HG02852 (cell line): Measurements from ENCODE around the gene CNTNAP2.

Experiments
- ATAC-seq: cut with Tn5 transposase; IDR thresholded peaks from one replicate; pipeline ENCODE4 v1.9.1; 2021; ENCODE audit warnings: mild to moderate bottlenecking, moderate library complexity; ENCODE audit not compliant: unreplicated experiment

The CNTNAP2 gene

DNA sequence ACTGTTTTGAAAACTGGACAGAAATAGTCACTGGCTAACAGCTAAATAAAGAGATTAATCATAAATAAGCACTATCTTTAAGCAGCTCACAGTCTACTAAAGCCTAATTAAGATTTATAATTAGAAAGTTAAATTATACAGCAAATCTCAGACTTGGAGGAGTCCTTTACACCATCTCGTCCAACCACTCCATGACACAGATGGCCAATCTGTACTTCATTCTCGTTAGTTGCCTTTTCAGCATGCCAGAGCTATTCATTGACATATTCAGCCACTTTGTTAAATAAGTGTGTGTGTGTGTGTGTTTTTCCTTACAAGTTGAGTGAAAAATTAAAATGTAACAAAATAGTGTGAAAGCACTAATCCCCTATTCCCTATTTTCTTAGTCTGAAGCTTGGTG is 1066.7 kb downstream of the CNTNAP2 start:
- no peak for ATAC-seq

DNA sequence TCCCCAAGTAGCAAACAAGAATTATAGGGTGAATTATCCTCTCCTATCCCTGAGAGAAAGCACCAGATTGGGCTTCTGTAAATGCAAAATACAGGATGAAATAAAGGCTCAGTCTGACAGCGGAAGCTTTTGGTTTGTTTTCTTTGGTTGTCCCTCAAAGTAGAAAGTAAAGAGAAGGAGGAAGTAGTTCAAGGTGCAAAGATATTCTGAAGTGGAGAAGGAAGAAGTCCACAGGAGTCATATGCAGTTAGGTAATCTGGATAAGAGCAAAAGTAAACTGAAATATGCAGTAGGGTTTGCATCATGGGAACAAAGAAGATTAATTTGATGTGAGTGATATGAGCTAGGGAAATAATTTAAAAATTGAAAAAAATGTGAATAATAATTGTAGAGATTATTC is 1071.9 kb downstream of the CNTNAP2 start:
- ATAC-seq, result no peak

DNA sequence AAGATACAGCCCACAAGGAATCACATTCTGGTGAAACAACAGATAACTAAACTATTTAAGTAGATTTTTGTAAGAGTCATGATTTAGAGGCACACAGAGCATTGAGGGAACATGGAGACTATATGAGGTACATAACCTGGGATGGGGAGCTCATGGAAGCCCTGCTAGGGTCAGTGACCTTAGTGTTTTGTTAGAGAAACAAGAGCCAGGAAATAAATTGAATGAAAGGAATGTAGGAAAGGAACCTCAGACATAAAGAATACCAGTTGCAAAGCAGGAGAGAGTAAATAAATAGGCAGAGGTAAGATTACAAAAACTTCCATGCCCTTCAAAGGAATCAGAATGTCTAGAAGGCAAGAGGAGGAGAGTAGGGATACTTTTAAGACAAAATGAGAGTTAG is 1076.9 kb downstream of the CNTNAP2 start:
- ATAC-seq, result no peak

GRCh38 chr7:147196481-147196880 is 1079.9 kb downstream of the CNTNAP2 start:
- ATAC-seq, result no peak

- no peak for ATAC-seq
Measured at GRCh38 chr7:147197006-147197405, 1080.4 kb downstream of the CNTNAP2 start.

- ATAC-seq, result no peak
Measured at GRCh38 chr7:147199868-147200267, 1083.3 kb downstream of the CNTNAP2 start.

DNA sequence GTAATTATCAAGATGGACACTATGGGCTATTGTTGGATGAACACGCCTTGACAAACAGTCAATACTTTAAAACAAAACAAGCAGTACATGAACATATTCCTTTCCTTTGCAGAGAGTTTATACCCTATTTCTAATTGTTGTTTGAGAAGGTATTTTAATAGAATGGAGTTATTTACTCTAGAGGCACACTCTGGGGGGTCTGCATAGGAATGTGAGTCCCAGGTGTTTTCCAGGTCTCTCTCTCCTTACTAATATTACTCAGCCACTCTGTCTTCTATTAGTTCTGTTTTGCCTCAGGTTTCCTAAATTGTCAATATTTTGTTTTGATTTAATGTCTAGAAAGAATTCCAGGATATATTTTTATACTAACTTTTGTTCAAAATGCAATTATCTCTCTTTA is 1091.4 kb downstream of the CNTNAP2 start:
- no peak for ATAC-seq

GRCh38 chr7:147231275-147231674 is 1114.7 kb downstream of the CNTNAP2 start:
- ATAC-seq, result no peak

DNA sequence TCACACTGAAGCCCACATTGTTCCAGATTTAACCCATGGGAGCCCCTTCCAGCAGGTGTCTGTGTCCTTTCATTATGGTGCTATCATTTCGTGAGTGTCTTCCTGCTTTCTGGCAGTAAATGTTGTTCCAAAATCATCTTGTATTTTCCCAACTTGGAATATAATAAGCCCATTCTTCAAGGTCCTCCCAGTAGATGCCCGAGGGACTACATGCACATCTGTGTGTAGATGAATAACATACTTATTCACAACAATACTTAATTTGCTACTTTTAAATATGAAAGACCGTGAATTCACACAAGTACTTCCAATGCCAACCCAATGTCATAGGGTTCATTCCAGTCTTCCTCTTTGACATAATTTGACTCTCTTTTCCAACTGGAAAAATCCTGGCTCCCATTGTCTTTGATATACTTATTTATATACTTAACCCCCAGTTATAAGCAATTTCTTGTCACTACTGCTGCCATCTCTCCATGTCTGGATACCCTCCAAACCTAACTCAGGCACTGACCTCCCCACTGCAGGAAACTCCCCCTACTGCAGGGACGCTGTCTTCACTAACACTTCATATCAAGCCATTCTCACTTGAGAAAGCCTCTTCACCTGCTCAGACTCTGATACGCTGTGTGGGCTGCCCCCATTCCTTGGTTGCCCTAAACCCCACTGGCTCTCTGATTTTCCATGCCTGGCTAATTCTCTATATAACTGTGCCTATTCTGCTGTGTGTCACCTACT is 1119.2 kb downstream of the CNTNAP2 start:
- no peak for ATAC-seq

GRCh38 chr7:147240468-147240867 is 1123.9 kb downstream of the CNTNAP2 start:
- ATAC-seq, result no peak

DNA sequence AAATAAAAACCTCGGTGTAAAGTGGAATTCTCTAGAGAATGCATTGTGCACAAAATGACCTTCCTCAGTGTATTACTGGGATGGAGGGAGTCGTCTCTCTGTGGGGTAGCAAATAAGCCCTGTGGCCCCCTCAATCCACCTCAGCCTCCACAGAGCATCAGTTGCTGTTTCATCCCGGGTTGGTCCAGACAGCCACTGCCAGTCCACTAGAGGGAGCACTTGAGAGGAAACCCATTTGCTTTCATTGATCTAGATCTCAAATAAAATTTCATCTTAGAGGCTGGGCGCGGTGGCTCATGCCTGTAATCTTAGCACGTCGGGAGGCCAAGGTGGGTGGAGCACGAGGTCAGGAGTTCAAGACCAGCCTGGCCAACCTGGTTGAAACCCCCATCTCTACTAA is 1128.7 kb downstream of the CNTNAP2 start:
- ATAC-seq, result no peak

GRCh38 chr7:147249956-147250355 is 1133.4 kb downstream of the CNTNAP2 start:
- no peak for ATAC-seq

DNA sequence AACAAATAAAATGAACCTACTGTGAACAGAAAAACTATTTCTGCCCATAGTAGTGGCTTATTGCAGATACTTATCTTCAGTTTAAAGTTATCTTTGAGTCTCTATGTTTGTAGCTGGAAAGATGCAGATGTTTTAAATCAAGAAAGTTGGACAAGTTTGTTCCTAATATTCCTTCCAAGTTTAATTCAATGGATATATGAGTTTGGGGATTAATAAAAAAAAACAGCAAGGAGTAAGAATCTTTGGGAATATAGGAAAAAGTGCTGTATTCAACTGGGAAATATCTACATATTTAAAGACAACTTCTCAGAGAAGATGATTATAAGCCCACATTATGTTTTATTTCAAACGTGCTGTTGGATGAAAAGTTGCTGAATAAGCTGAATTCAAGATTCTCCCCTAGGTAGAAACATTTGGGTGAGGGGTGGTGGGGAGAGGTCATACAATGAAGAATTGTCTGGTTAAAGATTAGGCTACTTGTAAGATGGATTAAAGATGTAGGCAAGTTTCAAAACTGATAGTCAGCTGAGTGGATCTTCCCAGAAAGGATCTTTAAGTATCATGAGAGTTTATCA is 1135.2 kb downstream of the CNTNAP2 start:
- no peak for ATAC-seq

DNA sequence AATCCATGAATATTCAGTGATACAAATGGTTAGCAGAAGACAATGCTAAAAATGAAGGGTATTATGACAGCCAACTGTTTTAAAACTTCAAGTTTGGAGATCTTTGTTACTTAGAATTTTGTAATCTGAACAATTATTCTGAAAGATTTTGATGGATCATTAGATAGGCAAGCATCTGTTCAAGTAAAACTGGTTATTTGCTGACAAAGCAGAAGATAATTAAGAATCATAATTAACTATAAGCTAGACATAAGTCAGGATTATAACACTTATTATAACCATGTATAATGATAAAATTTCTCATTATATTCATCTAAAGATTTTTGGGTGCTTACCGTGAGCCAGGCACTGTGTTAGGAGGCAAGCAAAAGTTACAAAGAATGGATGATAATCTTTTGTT is 1145.1 kb downstream of the CNTNAP2 start:
- ATAC-seq, result no peak

DNA sequence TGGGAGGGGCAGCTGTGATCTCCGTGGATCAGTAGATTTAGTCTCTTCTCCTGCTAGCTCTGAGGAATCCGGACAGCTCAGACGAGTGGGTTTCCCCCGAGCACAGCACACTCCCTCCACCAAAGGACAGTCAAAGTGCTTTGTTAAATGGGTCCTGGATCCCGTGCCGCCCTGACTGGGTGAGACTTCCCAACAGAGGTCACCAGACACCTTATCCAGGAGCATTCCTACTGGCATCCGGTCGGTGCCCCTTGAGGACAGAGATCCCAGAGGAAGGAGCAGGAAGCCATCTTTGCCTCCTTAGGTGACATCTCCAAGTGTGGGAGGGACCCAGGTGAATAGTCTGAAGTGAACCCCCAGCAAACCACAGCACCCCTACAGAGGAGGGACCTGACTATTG is 1148.9 kb downstream of the CNTNAP2 start:
- ATAC-seq, result no peak

GRCh38 chr7:147276106-147276505 is 1159.5 kb downstream of the CNTNAP2 start:
- no peak for ATAC-seq

GRCh38 chr7:147276783-147277370 is 1160.3 kb downstream of the CNTNAP2 start:
- no peak for ATAC-seq

GRCh38 chr7:147279514-147279913 is 1162.9 kb downstream of the CNTNAP2 start:
- no peak for ATAC-seq

DNA sequence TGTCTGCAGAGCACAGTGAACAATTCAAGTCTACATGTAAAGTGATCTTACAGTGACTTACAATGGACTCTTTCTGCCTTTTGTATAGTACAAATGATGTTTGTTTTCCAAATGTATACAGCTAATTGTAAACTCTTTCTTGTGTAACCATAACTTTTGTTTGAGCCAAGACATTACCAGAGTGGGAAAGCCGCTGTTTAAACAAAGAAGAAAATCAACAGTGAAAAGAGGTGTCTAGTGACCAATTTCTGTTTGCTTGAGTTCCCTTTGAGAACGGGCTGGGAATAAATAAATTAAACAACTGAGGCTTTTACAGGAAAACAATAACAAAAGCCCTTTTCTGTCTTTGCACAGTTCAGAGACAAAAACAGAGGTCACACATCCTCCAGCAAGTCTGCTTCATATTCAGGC is 1163.4 kb downstream of the CNTNAP2 start:
- no peak for ATAC-seq

- no peak for ATAC-seq
Measured at GRCh38 chr7:147282204-147282603, 1165.6 kb downstream of the CNTNAP2 start.

DNA sequence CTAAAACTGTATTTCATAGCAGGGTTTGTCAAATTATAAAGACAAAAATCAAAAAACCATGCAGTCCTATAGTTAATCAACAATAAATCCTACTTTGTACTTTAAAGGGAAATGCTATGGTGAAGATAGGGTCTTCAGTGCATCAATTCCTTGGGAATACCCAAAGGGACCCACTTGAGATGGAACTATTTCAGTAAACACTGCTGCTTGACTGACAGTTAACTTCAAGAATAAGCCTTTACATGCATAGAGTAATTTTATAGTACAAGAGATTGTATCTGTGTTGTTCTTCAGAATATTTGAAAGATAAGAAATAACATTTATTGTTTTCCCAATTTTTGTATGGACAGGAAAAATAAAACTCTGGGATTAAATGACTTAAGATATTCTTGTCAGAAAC is 1179.6 kb downstream of the CNTNAP2 start:
- no peak for ATAC-seq

GRCh38 chr7:147296986-147297385 is 1180.4 kb downstream of the CNTNAP2 start:
- ATAC-seq, result no peak
